ENCODE data around the gene USP13.

GRCh38 chr3:179622023-179622422 is 30.8 kb upstream of the USP13 start:
- TF ChIP-seq CTCF (IDR thresholded peaks at IDR 0.05) (no peak), EZH2 (IDR thresholded peaks at IDR 0.05; ENCODE audit: borderline replicate concordance, insufficient read depth, low read depth, low read length, poor library complexity, severe bottlenecking) (no peak)
